Neural crest cell (in vitro differentiated cells): ENCODE data around the gene CZIB. TPM values are rescaled to one million over a fixed set of nuclear protein-coding genes. Genes with fewer than 3 reads are reported as not detected.
"Not testable (repeated sequence)": the region's sequence is repeated elsewhere in the genome, so short reads cannot be mapped to it uniquely, and the experiment has no call there.

Source experiments
- DNase-seq: peaks from one replicate; pipeline ENCODE4 v3.0.0; 2021; ENCODE audit warnings: low read depth, mixed read lengths, low spot score
- H3K27ac Mint-ChIP-seq: one replicate; pipeline ENCODE4 v1.8.0; 2021; ENCODE audit warnings: mild to moderate bottlenecking, mixed read lengths; ENCODE audit not compliant: unreplicated experiment
- H3K27me3 Mint-ChIP-seq: 2 replicates; pipeline ENCODE4 v1.8.0; 2021; ENCODE audit warnings: low read depth, mild to moderate bottlenecking, mixed read lengths
- H3K36me3 Mint-ChIP-seq: 2 replicates; pipeline ENCODE4 v1.8.0; 2021; ENCODE audit warnings: low read depth, mild to moderate bottlenecking, mixed read lengths
- H3K4me1 Mint-ChIP-seq: 2 replicates; pipeline ENCODE4 v1.8.0; 2021; ENCODE audit warnings: mixed read lengths
- H3K4me3 Mint-ChIP-seq: one replicate; pipeline ENCODE4 v1.8.0; 2021; ENCODE audit warnings: mild to moderate bottlenecking, mixed read lengths
- H3K9me3 Mint-ChIP-seq: 2 replicates; pipeline ENCODE4 v1.8.0; 2021; ENCODE audit warnings: mixed read lengths
- CTCF ChIP-seq: fragments of 200-600 bp; sonication (generic); conservative IDR thresholded peaks from 2 replicates; pipeline ENCODE4 v1.5.0; 2021; ENCODE audit warnings: antibody characterized with exemption, mild to moderate bottlenecking
- total RNA-seq: library from RNA; stranded (reverse); gene quantifications from 2 replicates; pipeline ENCODE4 v1.2.1, GENCODE V29; 2021

CZIB gene
- total RNA-seq, 1 donor from 2014 or later = 84.1 TPM

GRCh38 chr1:53186533-53186932 lies 33.9 kb downstream of the CZIB start:
- no peak overlapping the region for H3K4me3 Mint-ChIP-seq
- no peaks in the 10 kb centered on the region for H3K36me3 Mint-ChIP-seq
- H3K27me3 Mint-ChIP-seq = peaks cover 16% of the 10 kb centered on the region
- TF ChIP-seq CTCF = no peak
- DNase-seq = no peak
- H3K27ac Mint-ChIP-seq = no peak overlapping the region
- H3K9me3 Mint-ChIP-seq = no peaks in the 10 kb centered on the region
- H3K4me1 Mint-ChIP-seq = no peaks in the 10 kb centered on the region

GRCh38 chr1:53185955-53186297 lies 34.5 kb downstream of the CZIB start:
- not testable (repeated sequence) for H3K36me3 Mint-ChIP-seq, DNase-seq, H3K9me3 Mint-ChIP-seq, H3K4me1 Mint-ChIP-seq, H3K4me3 Mint-ChIP-seq, H3K27ac Mint-ChIP-seq
- H3K27me3 Mint-ChIP-seq = peaks cover 16% of the 10 kb centered on the region
- peak; percentile 47 for TF ChIP-seq CTCF

- H3K27me3 Mint-ChIP-seq = peaks cover 11% of the 10 kb centered on the region
- H3K4me1 Mint-ChIP-seq = no peaks in the 10 kb centered on the region
- no peaks in the 10 kb centered on the region for H3K9me3 Mint-ChIP-seq
- H3K36me3 Mint-ChIP-seq = no peaks in the 10 kb centered on the region
- no peak for DNase-seq
- TF ChIP-seq CTCF = no peak
- no peak overlapping the region for H3K27ac Mint-ChIP-seq
- H3K4me3 Mint-ChIP-seq = no peak overlapping the region
These were observed 37.1 kb downstream of the CZIB start for GRCh38 chr1:53183095-53183990.

- no peak for DNase-seq
- Mint-ChIP-seq H3K27me3 (peaks cover 9% of the 10 kb centered on the region), H3K4me3 (no peak overlapping the region), H3K36me3 (no peaks in the 10 kb centered on the region), H3K4me1 (no peaks in the 10 kb centered on the region), H3K9me3 (no peaks in the 10 kb centered on the region), H3K27ac (no peak overlapping the region)
- TF ChIP-seq CTCF = no peak
These were observed 37.7 kb downstream of the CZIB start for GRCh38 chr1:53182716-53183094.

- peak; percentile 92 for DNase-seq
- H3K4me1 Mint-ChIP-seq = no peaks in the 10 kb centered on the region
- peak; percentile 96 for TF ChIP-seq CTCF
- H3K27me3 Mint-ChIP-seq = peaks cover 5% of the 10 kb centered on the region
- H3K4me3 Mint-ChIP-seq = no peak overlapping the region
- H3K27ac Mint-ChIP-seq = no peak overlapping the region
- H3K9me3 Mint-ChIP-seq = no peaks in the 10 kb centered on the region
- no peaks in the 10 kb centered on the region for H3K36me3 Mint-ChIP-seq
These were observed 38.3 kb downstream of the CZIB start for GRCh38 chr1:53182111-53182593.
